Fibroblast of gingiva (primary cell): ENCODE measurements around the gene NLRC3.

Source experiments
- DNase-seq: peaks from one replicate; pipeline ENCODE4 v3.0.0-alpha.2; 2011; ENCODE audit warnings: low read depth

NLRC3 gene

DNA sequence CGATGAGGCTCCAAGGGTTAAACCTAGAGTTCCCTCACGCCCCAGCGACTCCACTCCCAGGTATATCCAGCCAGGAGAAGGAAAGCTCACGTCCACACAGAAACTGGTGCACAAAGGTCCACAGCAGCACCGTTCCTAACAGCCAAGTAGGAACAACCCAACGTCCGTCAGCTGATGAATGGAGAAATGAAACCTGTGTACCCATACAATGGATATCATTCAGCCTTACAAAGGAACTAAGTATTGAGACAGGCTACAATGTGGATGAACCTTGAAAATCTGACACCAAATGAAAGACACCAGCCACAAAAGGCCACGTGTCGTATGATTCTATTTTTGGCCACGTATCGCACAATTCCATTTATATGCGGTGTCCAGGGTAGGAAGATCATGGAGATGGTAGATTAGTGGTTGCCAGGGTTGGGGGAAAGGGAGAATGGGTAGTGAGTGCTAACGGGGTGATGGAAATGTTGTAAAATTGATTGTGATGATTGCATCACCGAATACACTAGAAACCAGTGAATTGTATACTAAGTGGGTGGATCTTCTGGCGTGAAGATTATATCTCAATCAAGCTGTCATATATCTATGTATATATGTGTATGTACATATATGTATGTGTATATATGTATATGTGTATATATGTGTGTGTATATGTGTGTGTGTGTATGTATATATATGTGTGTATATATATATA, 30.1 kb downstream of the NLRC3 start:
- no peak for DNase-seq

DNA sequence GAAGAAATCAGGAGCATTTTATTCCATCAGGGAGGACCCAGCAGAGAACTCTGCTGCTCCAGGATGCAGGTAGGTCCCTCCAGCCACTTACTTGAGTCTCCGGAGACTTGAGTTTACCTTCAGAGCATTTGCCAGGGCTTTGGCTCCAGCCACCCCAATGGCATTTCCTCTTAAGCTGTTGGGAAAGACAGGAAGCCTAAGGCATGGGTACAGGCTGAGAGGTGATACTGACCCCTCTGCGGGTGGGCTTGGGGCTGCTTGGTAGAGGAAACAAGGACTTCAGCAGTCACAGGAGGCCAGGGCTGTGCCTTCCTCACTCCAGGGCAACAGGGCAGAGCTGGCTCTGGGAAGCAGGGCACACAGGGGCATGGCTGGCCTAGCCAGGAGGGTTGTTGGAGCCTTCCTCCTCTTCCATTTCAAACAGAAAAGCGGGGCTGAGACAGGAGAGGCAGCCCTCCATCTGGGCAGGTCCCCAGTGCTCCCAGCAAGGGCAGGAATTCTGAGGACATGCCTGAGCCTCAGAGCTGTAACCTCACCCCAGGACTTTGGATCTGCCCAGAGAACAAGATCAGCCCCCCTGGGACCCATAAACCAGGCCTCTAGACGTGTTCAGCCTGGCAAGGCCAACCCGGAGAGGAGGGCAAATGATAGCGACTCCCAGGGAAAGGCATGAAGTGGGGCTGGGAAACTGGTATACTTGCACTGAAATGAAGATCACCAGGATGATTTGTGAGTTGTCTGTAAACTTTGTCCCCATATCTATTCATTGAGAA, 34.4 kb downstream of the NLRC3 start:
- DNase-seq = no peak

DNA sequence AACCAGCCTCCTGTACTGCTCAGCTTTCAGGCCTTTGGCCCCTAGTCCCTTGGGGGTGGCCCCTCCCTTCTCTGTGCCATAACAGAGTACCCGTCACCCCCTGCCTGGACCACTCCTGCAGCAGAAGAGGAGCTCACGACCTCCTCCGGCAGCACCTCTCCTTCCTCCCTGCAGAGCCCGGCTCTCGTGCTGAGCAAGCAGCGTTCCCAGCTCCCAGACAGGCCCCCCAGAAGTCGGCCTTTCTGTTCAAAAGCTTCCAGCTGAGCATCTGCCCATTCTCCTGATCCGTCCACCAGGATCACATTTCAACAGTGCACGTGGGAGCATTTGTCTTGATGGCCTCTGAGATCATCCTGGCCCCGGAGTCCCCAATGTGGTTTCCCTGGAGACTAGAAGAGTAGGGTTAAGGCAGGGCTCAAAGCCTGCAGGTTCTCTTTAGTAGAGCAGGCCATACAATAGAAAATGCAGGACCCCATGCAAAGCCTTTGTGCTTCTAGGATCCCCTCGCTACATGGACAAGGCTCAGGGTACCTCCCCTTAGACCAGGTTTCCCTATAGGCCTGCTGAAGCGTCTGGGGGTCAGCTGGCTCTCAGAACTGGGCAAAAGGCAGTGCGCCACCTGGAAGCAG, 35.6 kb downstream of the NLRC3 start:
- no peak for DNase-seq

DNA sequence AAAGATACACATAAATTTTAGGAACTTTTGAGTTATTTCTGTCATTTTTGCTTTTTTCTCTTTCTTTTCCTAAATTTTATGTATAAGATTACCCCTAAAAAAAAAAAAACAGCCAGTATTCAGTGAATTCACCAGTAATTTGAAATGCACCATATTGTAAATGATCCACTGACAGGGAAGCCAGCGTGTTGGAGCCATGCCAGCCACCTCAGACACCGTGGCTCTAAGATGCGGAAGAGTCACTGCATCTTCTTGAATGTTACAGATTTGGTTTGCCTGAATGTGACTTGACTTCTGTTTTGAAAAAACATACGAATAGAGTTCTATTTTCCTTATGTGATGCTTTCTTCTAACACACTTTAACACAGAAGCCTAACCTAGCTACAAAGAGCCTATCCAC, 39.0 kb downstream of the NLRC3 start:
- DNase-seq = no peak

DNA sequence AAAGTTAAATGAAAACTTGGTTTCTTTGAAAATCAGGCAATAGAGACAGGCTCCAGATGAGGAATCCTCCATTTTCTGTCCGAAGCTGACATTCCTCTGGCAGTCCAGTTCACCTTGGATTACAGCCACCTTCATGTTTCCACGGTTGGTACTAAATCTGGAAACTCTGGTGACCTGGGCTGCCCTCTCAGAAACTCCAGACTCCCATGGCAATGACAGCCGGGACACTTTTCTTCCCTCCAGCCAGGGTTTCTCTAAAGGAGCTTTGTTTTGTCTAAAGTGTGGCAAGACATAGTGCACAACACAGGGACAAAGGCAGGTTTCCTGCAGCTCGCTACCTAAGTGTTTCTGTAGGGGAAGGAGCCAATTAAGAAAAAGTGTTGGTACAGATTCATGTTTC, 40.4 kb downstream of the NLRC3 start:
- peak; percentile 41 for DNase-seq

DNA sequence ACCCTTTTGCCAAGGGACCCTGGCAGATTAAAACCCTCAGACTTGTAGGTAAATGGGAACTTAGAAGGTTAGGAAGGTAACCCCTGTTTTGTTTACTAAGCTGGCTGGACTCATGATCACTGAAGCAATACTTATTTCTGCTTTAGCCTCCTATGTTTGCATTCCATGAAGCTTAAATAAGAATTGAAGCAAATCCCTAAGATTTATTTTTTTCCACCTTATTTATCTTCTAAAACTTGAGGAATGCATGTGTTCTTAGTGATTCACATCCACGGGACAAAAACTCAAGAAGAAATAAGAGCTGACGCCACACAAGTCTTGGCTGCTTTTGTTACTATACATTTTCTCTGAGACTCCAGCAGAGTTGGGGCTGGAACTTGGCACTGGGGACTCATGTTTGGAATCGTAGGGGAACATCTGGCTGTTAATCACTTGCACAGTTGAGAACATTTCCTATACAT, 40.9 kb downstream of the NLRC3 start:
- peak; percentile 81 for DNase-seq

DNA sequence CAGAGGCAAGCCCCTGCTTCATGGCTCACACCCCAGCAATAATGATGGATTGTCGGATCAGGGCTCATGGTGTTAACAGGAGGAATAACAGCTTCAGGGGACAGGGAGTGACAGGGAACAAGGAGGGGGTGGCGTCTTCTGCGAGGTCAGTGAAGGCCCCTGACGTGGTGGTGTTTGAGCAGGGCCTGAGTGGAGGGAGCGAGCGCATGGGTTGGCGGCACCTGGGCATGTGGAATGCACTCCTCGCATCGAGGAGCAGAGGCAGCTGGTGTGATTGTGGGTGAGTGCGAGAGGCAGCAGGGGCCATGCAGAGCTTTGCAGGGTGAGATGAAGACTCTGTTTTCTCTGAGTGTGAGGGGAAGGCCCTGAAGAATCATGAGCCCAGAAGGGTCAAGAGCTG, 43.1 kb downstream of the NLRC3 start:
- DNase-seq = no peak

DNA sequence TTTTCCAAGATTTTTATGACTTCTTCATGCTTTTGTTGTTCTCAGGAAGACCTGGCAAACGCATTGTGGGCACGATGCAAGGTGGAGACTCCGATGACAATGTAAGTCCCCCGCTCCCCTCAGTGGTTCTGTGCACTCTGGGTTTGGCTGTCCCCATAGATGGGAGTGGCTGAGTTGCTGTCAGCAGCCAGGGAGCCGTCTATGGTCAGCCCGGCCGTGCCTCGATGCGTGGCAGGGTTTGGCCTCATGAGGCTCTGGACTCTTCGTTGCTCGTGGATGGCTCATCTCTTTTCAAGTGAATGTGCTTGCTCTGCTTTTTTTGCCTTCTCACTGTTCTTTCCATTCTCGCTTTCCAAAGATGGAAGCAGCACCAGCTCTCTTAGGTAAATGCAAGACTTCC, 44.5 kb downstream of the NLRC3 start:
- DNase-seq = no peak

DNA sequence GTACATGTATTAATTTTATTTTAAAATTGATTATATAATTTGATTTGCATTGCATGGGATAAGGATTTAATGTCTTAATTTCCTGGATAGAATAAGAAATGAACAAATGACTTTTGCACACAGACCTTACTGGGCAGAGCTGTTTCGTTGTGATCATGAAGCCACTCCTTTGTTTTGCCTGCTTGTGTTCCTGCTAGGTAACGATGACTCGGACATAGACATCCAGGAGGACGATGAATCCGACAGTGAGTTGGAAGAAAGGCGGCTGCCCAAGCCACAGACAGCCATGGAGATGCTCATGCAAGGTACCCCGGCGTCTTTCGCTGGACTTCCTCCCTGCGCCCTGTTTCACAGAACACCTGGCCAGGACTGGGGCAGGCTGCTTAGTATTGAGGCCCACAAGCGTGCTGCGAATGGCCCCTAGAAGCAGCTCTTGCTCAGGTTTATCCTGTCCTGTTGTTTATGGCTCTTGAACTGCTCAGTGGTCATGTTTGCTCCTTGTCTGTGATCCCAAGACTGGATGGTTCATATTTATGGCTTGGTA, 46.8 kb downstream of the NLRC3 start:
- no peak for DNase-seq

DNA sequence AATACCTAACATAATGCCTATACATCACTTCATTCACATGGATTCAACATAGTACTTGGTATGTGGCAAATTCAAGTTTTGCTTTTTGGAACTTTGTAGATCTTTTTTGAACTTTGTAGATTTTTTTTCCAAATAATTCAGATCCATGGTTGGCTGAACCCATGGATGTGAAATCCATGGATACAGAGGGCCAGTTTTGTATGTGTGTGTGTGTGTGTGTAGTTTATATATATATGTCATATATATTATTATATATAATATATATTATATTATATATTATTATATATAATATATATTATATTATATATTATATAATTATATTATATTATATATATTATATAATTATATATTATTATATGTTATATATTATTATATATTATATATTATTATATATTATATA, 48.0 kb downstream of the NLRC3 start:
- DNase-seq = no peak

DNA sequence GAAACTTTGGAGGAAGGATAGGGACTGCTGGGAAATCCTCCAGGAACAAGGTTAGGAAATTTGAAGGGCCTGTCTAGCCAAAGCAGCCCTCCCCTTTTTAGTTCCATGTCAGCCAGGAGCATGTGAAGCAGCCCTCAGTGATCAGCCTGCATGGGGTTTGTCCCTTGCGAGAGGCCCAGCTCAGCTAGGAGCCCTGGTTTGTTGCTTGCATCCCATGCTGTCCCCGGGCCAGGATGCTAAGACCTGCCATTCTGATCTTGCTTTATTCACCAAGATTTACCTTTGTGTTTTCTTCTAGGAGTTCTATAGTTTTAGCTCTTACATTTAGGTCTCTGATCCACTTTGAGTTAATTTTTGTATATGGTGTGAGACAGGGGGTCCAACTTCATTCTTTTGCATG, 48.8 kb downstream of the NLRC3 start:
- no peak for DNase-seq

DNA sequence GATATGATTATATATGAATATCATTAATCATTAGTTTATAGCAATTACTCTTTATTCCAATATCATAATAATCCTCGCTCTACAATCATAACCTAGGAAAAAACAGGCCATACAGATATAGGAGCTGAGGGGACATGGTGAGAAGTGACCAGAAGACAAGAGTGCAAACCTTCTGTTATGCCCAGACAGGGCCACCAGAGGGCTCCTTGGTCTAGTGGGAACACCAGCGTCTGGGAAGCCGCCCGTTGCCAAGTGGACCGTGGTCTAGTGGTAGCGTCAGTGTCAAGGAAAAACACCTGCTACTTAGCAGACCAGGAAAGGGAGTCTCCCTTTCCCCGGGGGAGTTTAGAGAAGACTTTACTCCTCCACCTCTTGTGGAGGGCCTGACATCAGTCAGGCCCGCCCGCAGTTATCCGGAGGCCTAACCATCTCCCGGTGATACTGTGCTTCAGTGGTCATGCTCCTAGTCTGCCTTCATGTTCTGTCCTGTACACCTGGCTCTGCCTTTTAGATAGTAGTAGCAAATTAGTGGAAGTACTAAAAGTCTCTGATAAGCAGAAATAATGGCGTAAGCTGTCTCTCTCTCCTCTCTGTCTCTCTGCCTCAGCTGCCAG, 49.9 kb downstream of the NLRC3 start:
- peak; percentile 56 for DNase-seq

DNA sequence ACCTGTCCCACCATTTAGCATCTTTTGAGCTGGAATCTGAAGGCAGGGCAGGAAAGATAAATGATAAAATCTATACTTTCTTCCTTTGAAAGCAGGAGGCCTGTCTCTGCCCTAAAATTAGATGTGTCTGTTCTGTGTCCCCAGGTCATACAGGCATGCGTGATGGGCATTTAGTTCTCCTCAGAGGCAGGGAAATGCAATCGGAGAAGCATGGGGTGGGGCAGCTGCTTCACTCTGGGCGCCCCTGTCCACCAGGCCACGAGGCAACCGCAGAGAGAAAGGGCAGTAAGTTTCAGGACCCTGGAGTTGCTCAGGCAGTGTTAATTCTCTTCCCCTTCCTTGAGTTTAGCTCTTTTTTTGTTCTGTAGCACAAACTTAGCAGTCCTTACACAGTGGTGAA, 51.3 kb downstream of the NLRC3 start:
- no peak for DNase-seq

DNA sequence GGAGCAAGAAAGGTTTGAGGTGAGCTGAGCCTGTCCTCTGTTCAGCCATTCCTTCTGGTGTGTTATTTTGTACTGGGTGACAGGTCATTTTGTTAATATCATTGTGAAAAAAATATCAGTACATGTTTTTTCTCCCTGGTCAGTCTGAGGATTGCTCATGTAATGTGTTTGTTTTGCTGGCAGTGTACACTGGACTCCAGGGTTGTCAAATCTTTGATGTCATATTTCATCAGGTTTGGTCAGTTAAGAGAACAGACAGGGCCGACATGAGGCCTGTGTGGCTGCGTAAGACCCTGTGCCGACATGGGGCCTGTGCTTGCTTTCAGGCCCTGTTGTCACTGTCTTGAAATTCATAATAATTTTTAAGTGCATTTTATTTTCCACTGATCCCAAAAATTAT, 53.9 kb downstream of the NLRC3 start:
- no peak for DNase-seq

DNA sequence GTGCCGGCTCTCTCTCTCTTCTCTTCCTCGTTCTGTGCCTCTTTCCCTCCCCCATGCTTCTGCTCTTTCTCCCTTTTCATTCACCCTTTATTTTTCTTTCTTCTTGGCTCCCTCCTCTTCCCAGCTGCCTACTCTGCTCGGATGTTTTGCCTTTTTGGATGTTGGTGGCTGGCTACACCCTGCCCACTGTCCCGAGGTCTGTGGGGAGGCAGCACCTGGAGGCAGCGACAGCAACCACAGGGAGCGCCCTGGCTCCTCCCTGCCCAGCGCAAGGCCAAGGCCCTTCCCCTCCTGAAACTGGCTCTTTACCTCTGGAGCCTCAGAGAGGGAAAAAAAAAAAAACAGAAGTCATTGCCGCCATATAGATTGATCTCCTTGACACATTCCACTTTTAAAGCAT, 56.4 kb downstream of the NLRC3 start:
- no peak for DNase-seq

DNA sequence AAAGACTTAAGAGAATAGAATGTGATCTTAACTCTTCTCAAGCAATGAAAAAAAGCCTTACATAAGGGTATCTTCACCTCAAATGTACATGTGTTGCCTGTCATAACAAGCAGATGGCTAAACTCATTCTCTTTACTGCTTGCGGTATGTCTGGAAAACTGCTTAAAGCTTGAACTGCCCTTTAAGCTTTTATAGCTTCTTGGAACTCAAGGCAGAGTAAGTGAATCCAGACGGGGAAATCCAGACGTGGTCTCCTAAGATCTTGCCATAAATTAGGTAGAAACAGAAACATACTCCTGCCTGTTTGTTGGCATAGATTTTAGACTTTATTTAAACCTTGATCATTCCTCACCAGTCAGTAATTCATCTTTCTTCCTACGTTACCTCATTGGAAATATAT, 56.8 kb downstream of the NLRC3 start:
- no peak for DNase-seq

DNA sequence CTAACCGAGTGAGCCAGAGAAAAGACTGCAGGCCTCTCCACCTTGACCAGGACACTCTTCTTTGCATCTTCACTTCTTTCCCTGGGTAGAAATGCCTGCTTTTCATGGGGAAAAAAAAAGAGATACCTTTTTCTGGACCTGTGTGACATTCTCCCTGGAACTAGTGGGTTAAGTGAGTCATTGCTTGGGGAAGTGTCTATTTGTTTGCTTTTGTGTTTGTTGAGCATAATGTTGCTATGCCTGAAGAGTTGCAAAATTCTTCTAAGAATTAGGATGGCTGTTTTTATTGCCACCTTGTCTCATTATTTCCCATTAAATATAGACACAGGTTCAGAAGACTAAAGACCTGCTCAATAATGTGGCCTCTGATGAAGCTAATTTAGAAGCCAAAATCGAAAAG, 57.6 kb downstream of the NLRC3 start:
- no peak for DNase-seq

DNA sequence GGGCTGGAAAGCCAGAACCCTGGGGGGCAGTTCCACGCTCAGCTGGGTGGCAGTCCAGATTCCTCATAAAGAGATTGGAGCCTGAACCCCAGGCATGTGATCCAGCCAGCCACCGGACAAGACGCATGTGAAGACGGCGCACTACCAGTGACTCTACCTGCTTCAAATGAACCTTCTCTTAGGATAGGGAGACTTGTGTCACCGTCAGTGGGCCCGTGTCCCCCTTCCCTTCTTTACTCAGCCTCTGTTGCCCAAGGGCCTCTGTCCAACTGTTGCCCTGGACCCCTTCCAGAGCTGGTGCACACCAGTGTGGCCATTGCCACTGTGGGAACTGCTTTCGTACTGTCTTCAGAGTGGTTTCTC, 58.2 kb downstream of the NLRC3 start:
- DNase-seq = no peak

DNA sequence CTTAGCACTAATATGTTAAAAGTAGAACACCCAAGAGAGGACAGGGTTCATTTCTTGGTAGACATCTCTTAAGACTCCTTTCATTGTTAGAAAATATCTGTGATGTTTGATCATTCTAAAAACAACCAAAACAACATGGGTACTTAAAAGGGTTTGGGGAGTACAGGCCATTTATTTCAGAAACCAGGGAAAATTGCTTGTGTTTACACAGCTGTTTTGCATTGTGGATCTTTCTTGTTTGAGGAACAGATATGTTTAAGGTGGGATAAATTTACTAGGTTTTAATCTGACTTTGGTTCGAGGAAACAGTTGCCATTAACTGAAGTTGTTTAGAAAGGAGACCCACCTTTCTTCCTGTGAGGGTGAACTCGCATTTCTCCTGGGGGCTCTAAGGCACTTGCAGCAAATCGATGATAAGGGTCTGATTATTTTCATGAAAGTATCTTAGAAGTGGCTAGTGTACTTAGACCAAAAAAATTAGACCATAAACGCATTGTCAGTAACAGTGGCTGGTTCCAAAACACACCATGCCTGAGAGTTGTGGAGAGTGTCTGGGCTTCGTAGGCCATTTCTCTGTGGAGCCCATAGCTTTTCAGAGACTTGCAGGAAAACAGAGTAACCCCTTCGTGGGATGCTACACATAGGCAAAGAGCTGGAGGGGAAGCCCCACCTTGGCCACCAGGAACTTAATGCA, 58.8 kb downstream of the NLRC3 start:
- no peak for DNase-seq

DNA sequence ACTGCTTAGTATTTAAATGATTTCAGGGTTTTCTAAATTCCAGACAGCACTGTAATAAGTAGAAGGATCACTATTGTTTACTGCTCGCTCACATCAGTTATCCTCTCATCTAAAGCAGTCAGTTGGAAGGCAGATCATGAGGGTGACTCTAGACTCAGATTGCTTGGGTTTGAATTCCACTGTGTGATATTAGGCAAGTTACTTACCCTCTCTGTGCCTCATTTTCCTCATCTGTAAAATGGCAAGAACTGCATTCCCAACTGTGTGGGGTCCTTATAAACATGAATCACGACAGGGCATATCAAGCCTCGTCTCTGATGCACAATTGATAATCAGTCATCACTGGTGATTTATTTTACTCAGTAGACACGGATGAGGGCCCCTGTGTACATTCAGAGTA, 61.3 kb downstream of the NLRC3 start:
- DNase-seq = no peak

DNA sequence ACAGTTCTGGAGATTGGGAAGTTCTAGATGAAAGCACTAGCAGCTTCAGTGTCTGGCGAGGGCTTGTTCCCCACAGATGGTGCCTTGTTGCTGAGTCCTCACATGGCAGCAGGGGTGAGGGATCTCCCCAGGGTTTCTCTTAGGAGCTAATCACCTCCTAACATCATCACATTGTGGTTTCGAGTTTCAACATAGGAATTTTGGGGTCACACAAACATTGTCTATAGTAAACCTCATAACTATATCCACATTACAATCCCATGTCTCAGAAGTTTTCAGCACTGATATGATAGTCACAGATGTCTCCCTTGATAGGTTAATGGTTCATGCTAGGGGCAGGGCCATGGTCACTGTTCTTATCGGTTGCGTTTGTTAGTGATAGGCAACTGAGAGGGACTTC, 62.6 kb downstream of the NLRC3 start:
- no peak for DNase-seq
